Erythroblast (primary cell): ENCODE data around the gene IL1RAP.

Source experiments
- DNase-seq, 2 experiments: peaks; one replicate each; lab custom pipeline; 2025; lab: John Stamatoyannopoulos, UW
- GATA1 ChIP-seq: IDR thresholded peaks from 2 replicates; pipeline ENCODE4 v1.6.1; 2011; ENCODE audit warnings: low read depth, mild to moderate bottlenecking, control low read depth, low read length, moderate library complexity
- POLR2A ChIP-seq: IDR thresholded peaks from 2 replicates; pipeline ENCODE4 v1.6.1; 2011; ENCODE audit warnings: mild to moderate bottlenecking, low read length

IL1RAP gene

DNA sequence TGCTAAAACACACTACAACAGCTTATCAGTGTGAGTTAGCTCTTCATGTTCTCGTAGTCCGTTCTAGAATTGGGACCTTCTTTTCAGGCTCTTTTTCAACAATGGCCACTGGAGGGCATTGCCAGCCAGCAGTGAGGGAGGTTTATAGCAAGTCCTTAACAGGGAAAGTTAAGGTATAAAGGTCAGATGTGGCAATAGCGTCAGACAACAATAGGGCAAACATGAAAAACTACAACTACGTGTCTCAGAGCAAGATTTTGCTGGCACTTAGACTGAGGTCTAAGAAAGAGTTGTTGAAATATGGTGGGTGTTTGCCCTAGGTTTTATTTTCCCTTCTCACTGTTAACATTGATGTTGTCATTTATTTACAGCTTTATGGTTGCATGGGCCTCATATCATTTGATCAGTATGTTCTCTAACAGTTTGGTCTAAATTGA is 187.2 kb downstream of the IL1RAP start:
- DNase-seq = peak; percentile 2 to 25
- TF ChIP-seq GATA1 (no peak), POLR2A (no peak)

DNA sequence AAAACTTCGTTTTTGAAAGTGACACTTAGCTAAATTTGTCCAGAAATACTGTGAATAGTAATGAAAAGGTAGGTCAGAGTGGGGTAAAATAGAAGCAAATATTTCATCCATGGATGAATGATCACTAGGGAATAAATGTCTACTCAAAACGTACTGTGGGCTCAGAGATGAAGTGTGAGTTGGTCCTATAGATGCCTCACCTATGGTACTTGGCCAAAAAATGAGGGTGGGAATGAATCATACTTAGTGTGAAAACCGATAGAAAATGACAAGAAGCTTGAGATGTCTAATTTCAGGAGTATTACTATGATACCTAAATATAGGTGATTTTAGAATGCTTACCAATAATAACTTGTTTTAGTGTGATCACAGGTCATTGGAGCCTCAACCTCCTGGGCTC is 192.7 kb downstream of the IL1RAP start:
- no peak for DNase-seq
- no peak for TF ChIP-seq GATA1
- TF ChIP-seq POLR2A = no peak
